Stimulated activated CD4-positive, alpha-beta T cell treated with anti-CD3 and anti-CD28 coated beads, Interleukin-4, amount 100 ng/mL, for 48 hours (primary cell): Measurements from ENCODE around the gene TEC.
A peak's percentile ranks its signal among the peaks of the same experiment; 100 is the strongest.
"Not testable (repeated sequence)": the region's sequence is repeated elsewhere in the genome, so short reads cannot be mapped to it uniquely, and the experiment has no call there.

Source experiments
- DNase-seq, 2 donors: peaks; one replicate each; pipeline ENCODE4 v3.0.0-alpha.2; 2020; ENCODE audit warnings: low read depth in 2 of 2

The TEC gene

GRCh38 chr4:48268956-48269860 lies at the start of gene TEC:
Gene TEC (minus strand): TSS chr4:48269838. CDS start chr4:48228614, 41,224 bp downstream.
- DNase-seq: peak; percentile 16 to 34

- DNase-seq: peak in 1 of 2 donors; percentile 2
These were observed 46.3 kb upstream of the TEC start for GRCh38 chr4:48315728-48316630.

GRCh38 chr4:48314746-48315145 lies 45.1 kb upstream of the TEC start:
- not testable (repeated sequence) for DNase-seq

GRCh38 chr4:48311896-48312295 lies 42.3 kb upstream of the TEC start:
- DNase-seq: no peak

GRCh38 chr4:48308901-48309300 lies 39.3 kb upstream of the TEC start:
- DNase-seq: no peak

GRCh38 chr4:48307528-48307927 lies 37.9 kb upstream of the TEC start:
- no peak for DNase-seq

GRCh38 chr4:48305508-48305907 lies 35.9 kb upstream of the TEC start:
- DNase-seq: no peak

- no peak for DNase-seq
These were observed 30.4 kb upstream of the TEC start for GRCh38 chr4:48300004-48300403.

- no peak for DNase-seq
These were observed 29.9 kb upstream of the TEC start for GRCh38 chr4:48299560-48299959.

- DNase-seq: no peak
These were observed 27.7 kb upstream of the TEC start for GRCh38 chr4:48297256-48297846.

GRCh38 chr4:48296365-48296764 lies 26.7 kb upstream of the TEC start:
- DNase-seq: no peak

GRCh38 chr4:48295116-48295515 lies 25.5 kb upstream of the TEC start:
- DNase-seq: no peak

- DNase-seq: not testable (repeated sequence)
These were observed 22.7 kb upstream of the TEC start for GRCh38 chr4:48292218-48292790.

GRCh38 chr4:48290146-48290772 lies 20.6 kb upstream of the TEC start:
- no peak for DNase-seq

- DNase-seq: not testable (repeated sequence)
These were observed 16.4 kb upstream of the TEC start for GRCh38 chr4:48286060-48286459.

GRCh38 chr4:48285640-48286039 lies 16.0 kb upstream of the TEC start:
- DNase-seq: not testable (repeated sequence)

- no peak for DNase-seq
These were observed 6.0 kb upstream of the TEC start for GRCh38 chr4:48275686-48276085.

GRCh38 chr4:48275247-48275646 lies 5.6 kb upstream of the TEC start:
- DNase-seq: no peak

- no peak for DNase-seq
These were observed 2.0 kb upstream of the TEC start for GRCh38 chr4:48271626-48272025.

- no peak for DNase-seq
These were observed 1.4 kb upstream of the TEC start for GRCh38 chr4:48270951-48271473.

- no peak for DNase-seq
These were observed 872 bp upstream of the TEC start for GRCh38 chr4:48270523-48270897.
